Non-pigmented ciliary epithelial cell (primary cell): ENCODE measurements around the gene FXYD2.
A peak's percentile ranks its signal among the peaks of the same experiment; 100 is the strongest.

ENCODE experiments used
- DNase-seq: peaks from one replicate; pipeline ENCODE4 v3.0.0-alpha.2; 2010; ENCODE audit warnings: low read depth

The FXYD2 gene

DNA sequence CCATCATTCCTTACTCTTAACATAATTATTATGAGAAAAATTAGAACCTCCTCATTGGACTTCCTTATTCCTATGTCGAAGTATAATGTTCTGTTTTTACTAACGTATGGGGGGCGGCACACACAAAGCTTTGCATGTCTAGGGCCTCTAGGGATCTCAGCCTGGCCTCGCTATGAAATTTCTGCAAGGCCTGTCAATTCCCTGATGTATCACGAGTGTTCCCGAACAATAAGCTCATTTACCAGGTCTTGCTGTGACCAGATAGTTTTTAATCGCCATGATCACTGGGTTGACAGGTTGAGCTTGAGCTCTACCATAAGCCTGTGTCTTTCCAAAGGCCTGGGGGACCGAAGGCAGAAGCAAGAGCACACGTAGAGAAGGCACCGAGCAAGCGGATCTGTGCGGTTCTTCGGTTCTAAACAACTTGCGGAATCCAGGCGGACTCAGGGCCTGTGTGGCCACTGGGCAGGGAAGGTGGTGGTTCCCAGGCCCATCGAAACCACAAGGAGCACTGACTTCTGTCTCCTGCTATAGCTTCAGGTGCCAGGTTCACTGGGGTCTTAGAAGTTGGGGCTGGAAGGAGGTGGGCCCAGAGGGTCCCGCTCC, 10.4 kb upstream of the FXYD2 start:
- no peak for DNase-seq

- no peak for DNase-seq
Measured at GRCh38 chr11:117834068-117834810, 9.7 kb upstream of the FXYD2 start.

- no peak for DNase-seq
Measured at GRCh38 chr11:117833401-117833891, 8.9 kb upstream of the FXYD2 start.

DNA sequence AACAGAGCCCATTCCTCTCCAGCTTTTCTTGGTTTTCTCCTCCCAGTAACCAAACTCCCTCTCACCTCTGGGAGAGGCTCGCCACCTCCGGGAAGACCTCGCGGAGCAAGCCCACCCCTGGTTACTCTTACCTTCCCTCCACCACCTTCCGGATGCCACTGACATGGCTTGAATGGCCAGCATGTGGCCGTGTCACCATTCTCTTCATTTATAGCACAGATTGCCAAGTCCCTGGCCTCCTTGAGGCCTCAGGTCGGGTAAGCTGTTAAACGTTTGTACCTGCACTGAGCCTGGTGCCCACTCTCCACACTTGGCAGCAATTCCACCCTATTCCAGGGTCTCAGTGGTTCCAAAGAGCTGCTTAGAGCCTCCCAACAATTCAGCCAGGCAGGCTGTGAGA, 8.0 kb upstream of the FXYD2 start:
- DNase-seq: no peak

DNA sequence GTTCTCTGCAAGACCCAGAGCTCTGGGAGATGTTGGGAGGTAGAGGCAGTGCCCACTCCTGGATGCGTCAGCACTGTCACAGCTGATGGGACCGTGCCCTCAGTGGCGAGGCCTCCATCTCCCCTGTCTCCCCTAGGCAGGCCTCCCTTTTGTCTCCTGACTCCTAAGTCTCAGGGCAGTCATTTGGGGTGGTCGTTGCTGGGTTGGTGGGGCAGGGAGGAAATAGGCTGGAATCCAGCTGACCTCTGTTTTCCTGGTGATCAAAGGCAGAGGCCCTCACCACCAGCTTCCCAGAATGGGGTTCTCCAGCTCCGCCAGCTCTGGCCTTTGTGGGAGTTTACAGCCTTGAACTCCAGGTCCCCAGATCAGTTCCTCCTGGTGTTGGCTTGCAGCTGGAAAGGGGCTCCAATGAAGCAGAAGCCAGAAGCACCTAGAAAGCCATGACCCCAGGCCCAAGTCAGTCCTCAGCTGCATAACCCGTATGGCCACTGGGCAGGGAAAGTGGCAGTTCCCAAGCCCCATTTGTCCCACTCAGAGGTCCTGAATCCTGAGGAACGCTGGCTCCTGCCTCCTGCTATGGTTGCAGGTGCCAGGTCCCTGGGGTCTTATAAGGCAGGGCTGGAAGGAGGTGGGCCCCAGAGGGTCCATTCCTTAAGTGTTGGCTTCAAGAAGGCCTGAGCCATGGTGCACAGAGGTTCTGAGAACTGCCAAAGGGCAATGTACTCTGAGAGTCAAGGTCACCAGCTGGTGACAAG, 7.3 kb upstream of the FXYD2 start:
- no peak for DNase-seq

- DNase-seq: no peak
Measured at GRCh38 chr11:117830674-117831351, 6.3 kb upstream of the FXYD2 start.

DNA sequence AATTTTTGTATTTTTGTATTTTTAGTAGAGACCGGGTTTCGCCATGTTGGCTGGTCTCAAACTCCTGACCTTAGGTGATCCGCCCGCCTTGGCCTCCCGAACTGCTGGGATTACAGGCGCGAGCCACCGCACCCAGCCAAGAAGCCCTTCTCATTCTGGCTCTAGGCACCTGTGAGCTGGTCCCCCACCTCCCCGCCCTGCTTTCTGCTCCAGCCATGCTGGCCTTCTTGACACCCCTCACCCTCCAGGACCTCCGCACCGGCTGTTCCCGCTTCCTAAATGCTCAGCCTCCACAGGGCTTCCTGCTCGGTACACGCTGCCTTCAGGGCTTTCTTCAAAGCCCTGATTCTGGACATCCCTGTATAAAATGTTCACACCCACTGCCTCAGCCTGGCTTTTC, 5.5 kb upstream of the FXYD2 start:
- no peak for DNase-seq

DNA sequence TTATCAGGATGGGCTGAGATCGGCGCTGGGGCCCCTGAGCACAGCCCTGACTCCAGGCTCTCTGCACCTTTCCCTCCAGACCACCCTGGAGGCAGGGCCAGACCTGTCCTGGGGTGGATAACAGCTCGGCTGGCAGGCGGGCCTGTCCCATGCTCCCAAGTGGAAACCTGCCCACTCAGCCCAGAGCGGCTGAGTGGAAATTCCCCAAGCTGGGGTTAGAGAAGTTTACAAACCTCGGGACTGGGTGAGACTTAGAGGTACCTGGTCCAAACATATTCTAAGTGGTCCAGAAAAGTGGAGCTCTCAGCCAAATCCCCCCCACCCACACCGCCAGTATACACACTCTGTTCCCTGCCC, 4.8 kb upstream of the FXYD2 start:
- DNase-seq: no peak

- DNase-seq: peak; percentile 45
Measured at GRCh38 chr11:117828611-117829368, 4.2 kb upstream of the FXYD2 start.

- DNase-seq: no peak
Measured at GRCh38 chr11:117827521-117828511, 3.3 kb upstream of the FXYD2 start.

DNA sequence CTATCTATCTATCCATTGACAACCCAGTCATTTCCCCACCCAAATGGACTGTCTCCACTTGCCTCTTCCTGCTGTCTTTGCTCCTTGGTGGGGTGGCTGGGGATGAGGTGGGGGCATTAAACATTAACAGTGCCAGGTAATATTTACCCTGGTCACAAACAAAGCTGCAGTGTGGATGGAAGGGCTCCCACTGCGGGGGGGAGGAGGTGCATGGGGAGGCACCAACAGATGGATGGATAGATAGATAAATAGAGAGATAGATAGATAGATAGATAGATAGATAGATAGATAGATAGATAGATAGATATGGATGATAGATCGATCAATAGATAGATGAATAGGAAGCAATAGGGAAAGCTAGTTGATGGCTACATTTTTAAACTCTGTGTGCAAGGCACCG, 2.3 kb upstream of the FXYD2 start:
- DNase-seq: no peak

GRCh38 chr11:117826190-117826570, 1.6 kb upstream of the FXYD2 start:
- no peak for DNase-seq

DNA sequence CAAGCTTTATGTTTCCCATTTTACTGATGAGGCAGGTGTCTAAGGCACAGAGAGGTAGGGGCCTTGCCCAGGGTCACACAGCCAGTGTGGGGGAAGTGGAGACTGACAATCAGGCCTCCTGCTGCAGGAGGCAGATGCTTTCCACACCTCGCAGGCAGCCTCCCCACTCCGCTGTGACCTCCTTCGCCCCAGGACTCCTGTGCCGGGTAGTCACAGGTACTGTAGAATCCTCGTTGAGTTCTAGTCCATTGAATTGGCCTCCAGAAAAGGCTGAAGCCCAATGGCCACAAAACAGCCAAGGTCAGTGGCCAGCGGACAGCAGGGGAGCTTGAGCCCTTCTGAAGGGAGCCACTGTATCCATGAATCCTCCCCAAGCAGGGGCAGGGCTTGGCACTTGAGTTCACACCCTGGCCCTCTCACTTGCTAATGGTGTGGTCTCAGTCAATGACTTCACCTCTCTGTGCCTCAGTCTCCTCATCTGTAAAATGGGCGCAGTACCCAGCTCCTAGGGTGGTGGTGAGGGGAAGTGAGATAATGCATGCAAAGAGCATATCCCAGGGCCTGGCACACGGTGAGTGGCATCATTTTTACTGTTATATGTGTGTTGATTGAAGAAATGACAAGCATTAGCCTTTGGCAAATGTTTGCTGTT, 1.1 kb upstream of the FXYD2 start:
- DNase-seq: no peak

DNA sequence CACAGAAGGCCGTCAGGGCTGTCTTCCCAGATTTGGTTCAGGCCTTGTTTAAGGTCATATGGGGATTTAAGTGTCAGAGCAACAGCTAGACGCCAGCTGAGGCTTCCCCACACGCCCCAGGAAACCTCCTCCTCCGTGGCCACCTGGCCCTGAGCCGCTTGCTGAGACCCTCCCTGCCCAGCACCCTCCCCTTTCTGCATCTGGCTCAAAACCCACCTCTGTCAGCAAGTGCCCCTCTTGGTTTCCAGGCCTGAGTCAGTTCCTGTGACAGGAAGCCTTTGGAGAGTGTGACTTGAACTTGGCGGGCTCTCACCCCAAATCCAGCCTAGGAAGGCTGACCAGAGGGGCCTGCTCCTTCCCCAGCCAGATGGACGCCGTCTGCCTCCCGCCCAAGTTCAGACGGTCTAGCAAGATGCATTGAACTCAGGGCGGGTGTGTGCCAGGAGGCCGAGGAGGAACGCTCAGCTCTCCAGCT, 561 bp downstream of the FXYD2 start:
- no peak for DNase-seq

DNA sequence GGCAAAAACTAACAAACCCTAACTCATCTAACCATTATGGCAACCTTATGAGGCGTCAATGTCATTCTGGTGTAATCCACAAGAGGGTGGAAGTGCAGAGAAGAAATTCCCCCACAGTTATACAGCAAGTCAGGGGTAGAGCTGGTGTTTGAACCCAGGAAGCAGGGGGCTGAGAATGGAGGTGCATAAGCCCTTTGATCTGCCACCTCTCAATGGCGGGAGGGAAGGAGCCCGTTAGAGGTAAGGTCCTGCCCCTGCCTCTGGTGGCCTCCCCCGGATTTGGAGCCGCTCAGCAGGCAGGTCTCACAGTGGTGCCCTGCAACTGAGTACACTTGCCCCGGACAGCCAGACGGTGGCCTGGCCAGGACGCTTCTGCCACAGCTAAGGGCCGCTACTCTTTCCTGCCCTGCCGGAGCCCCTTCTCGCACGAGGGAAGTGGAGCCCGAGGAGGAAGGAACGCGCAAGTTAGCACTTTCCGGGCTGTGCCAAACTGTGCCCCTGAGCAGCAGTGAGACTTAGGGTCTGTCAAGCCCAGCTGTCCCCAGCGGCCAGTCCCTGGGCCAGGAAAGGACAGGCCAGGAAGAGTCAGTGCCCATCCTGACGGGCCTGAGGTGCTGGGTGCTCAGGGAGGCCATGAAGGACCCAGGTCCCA, 1.1 kb downstream of the FXYD2 start:
- DNase-seq: no peak

GRCh38 chr11:117822074-117823033, 2.2 kb downstream of the FXYD2 start:
- DNase-seq: no peak

- no peak for DNase-seq
Measured at GRCh38 chr11:117821431-117821830, 3.1 kb downstream of the FXYD2 start.

- DNase-seq: no peak
Measured at GRCh38 chr11:117820516-117820915, 4.0 kb downstream of the FXYD2 start.
